PC-3 (cell line): ENCODE measurements around the gene BACH2. TPM values are rescaled to one million over a fixed set of nuclear protein-coding genes. Genes with fewer than 3 reads are reported as not detected.
A peak's percentile ranks its signal among the peaks of the same experiment; 100 is the strongest.

Source experiments
- ATAC-seq: fragments of 200-7000 bp; cut with Tn5 transposase; 2 replicates; pipeline ENCODE4 v1.9.1; 2020; ENCODE audit warnings: mild to moderate bottlenecking, moderate library complexity
- BruUV-seq: library from RNA; stranded (reverse); fragments of 400-500 nt; replicated peaks from 2 replicates; lab custom pipeline; 2021; lab: Mats Ljungman, UMichigan
- CTCF ChIA-PET: fragments of 300-600 bp; sonication (Branson Sonifier 250); formaldehyde crosslinking; loops from one replicate; lab custom pipeline; 2022; ENCODE audit warnings: antibody characterized with exemption; lab: Charles Lee
- POLR2A ChIA-PET: fragments of 300-600 bp; sonication (Branson Sonifier 250); formaldehyde crosslinking; loops from one replicate; lab custom pipeline; 2022; ENCODE audit warnings: antibody characterized with exemption; ENCODE audit not compliant: unreplicated experiment; lab: Charles Lee
- DNase-seq: peaks from one replicate; pipeline ENCODE4 v3.0.0-alpha.2; 2015
- H2AFZ ChIP-seq: fragments of 300-600 bp; sonication (generic); 2 replicates; pipeline ENCODE4 v1.6.0; 2016; ENCODE audit warnings: antibody characterized with exemption, low read length
- H3F3A ChIP-seq: fragments of 300-600 bp; sonication (generic); one replicate; pipeline ENCODE4 v1.6.0; 2017; ENCODE audit warnings: antibody characterized with exemption, low read length, control low read depth, mild to moderate bottlenecking; ENCODE audit not compliant: unreplicated experiment
- H3K27ac ChIP-seq: fragments of 300-600 bp; sonication (generic); 2 replicates; pipeline ENCODE4 v1.5.1; 2016; ENCODE audit warnings: mild to moderate bottlenecking, low read length
- H3K27me3 ChIP-seq: fragments of 300-600 bp; sonication (generic); 2 replicates; pipeline ENCODE4 v1.6.1; 2016; ENCODE audit warnings: low read length, mixed read lengths
- H3K36me3 ChIP-seq: fragments of 300-600 bp; sonication (generic); 2 replicates; pipeline ENCODE4 v1.6.1; 2016; ENCODE audit warnings: low read depth, mixed run types, low read length, mixed read lengths
- H3K4me1 ChIP-seq: fragments of 300-600 bp; sonication (generic); 2 replicates; pipeline ENCODE4 v1.5.1; 2016; ENCODE audit warnings: low read length; ENCODE audit not compliant: insufficient read depth
- H3K4me2 ChIP-seq: fragments of 300-600 bp; sonication (generic); 2 replicates; pipeline ENCODE4 v1.6.0; 2016; ENCODE audit warnings: low read length
- H3K4me3 ChIP-seq: fragments of 300-600 bp; sonication (generic); 2 replicates; pipeline ENCODE4 v1.5.1; 2016; ENCODE audit warnings: mild to moderate bottlenecking, low read length, mixed read lengths
- H3K79me2 ChIP-seq: fragments of 300-600 bp; sonication (generic); 2 replicates; pipeline ENCODE4 v1.6.1; 2017; ENCODE audit warnings: low read length, mixed read lengths
- H3K9ac ChIP-seq: fragments of 300-600 bp; sonication (generic); 2 replicates; pipeline ENCODE4 v1.6.0; 2016; ENCODE audit warnings: mild to moderate bottlenecking, low read length
- H3K9me2 ChIP-seq: fragments of 300-600 bp; sonication (generic); replicated peaks from 2 replicates; pipeline ENCODE4 v1.6.1; 2016; ENCODE audit warnings: mixed run types, low read length, mixed read lengths
- H3K9me3 ChIP-seq: fragments of 300-600 bp; sonication (generic); 2 replicates; pipeline ENCODE4 v1.6.1; 2016; ENCODE audit warnings: low read length, mixed read lengths
- H4K20me1 ChIP-seq: fragments of 300-600 bp; sonication (generic); 2 replicates; pipeline ENCODE4 v1.6.1; 2016; ENCODE audit warnings: low read length, mixed read lengths
- CTCF ChIP-seq: fragments of 300-600 bp; sonication (generic); conservative IDR thresholded peaks from 2 replicates; pipeline ENCODE4 v1.5.1; 2017; ENCODE audit warnings: antibody characterized with exemption, low read depth, mild to moderate bottlenecking, low read length
- EZH2 ChIP-seq: fragments of 300-600 bp; sonication (generic); IDR thresholded peaks from one replicate; pipeline ENCODE4 v1.6.1; 2017; ENCODE audit warnings: antibody characterized with exemption, mild to moderate bottlenecking, low read length; ENCODE audit not compliant: unreplicated experiment
- EZH2phosphoT487 ChIP-seq: fragments of 300-600 bp; sonication (generic); IDR thresholded peaks from 2 replicates; pipeline ENCODE4 v1.6.1; 2018; ENCODE audit warnings: mild to moderate bottlenecking, antibody characterized with exemption, low read length, borderline replicate concordance
- intact Hi-C: fragments of 100-400 bp; cut with micrococcal nuclease; formaldehyde crosslinking; loops from 2 replicates; pipeline ENCODE4 v1.9.0; 2023
- total RNA-seq: library from RNA; depleted of rRNA; stranded (reverse); fragments of >200 nt; gene quantifications from 2 replicates; pipeline ENCODE4 v1.2.3, GENCODE V29; 2014

BACH2 gene
- total RNA-seq, 1 experiment from 2014 or later = 7.0 TPM

DNA sequence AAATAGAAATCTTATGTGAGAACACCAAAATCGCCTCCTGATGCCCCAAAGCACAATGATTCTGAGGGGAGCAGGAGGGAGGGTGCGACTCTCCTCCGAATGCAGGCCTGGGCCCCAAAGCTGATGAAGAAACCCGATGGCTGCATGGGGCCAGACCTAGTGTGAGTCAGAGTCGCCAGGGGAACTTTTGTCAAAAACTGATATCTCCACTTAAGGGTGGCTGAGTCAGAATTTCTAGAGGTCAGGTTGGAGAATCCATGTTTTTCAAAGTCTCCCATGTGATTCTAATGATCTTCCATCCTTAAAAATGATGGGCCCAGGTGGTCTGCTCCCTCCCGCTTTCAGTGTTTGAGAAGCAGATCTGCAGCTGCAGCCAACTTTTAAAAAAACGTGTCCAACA lies 172.8 kb downstream of the BACH2 start:
- intact Hi-C loops = no loop called here
- H3F3A ChIP-seq = no peaks in the 10 kb centered on the region
- no peak for ATAC-seq

GRCh38 chr6:90121982-90122381 lies 174.7 kb downstream of the BACH2 start:
- no peaks in the 10 kb centered on the region for H3K79me2 ChIP-seq
- ATAC-seq (no peak), DNase-seq (peak; percentile 15)
- H3K36me3 ChIP-seq = no peaks in the 10 kb centered on the region
- H4K20me1 ChIP-seq = no peaks in the 10 kb centered on the region
- no peak overlapping the region for H3K27ac ChIP-seq
- H3K9me2 ChIP-seq = no peaks in the 10 kb centered on the region
- ChIA-PET POLR2A (interaction anchor here (0.6 kb wide), 1 partner anchor 299 kb away, joined by 4 read pairs; no protein-coding TSS in a partner anchor), CTCF (no interaction called here)
- intact Hi-C loops = no loop called here
- H3F3A ChIP-seq = no peaks in the 10 kb centered on the region
- no peaks in the 10 kb centered on the region for H3K9me3 ChIP-seq
- H3K4me3 ChIP-seq = no peak overlapping the region
- TF ChIP-seq CTCF (no peak), EZH2phosphoT487 (no peak), EZH2 (no peak)
- H3K4me1 ChIP-seq = no peaks in the 10 kb centered on the region
- H3K4me2 ChIP-seq = no peak overlapping the region
- no TSS peak for BruUV-seq
- no peak overlapping the region for H2AFZ ChIP-seq
- no peak overlapping the region for H3K9ac ChIP-seq
- H3K27me3 ChIP-seq = no peaks in the 10 kb centered on the region

More for the DNA sequence above, 172.8 kb downstream of the BACH2 start:
- Histone ChIP-seq H3K9me2 (no peaks in the 10 kb centered on the region), H3K4me1 (no peaks in the 10 kb centered on the region), H3K9me3 (no peaks in the 10 kb centered on the region), H3K36me3 (no peaks in the 10 kb centered on the region), H3K27me3 (no peaks in the 10 kb centered on the region), H3K79me2 (no peaks in the 10 kb centered on the region), H2AFZ (no peak overlapping the region), H3K4me2 (no peak overlapping the region), H4K20me1 (no peaks in the 10 kb centered on the region), H3K4me3 (no peak overlapping the region), H3K27ac (no peak overlapping the region), H3K9ac (no peak overlapping the region)
- BruUV-seq = no TSS peak
- ChIA-PET CTCF (no interaction called here), POLR2A (no interaction called here)
- no peak for TF ChIP-seq CTCF
- no peak for TF ChIP-seq EZH2phosphoT487
- no peak for TF ChIP-seq EZH2
- DNase-seq = no peak

- Histone ChIP-seq H3K27me3 (no peaks in the 10 kb centered on the region), H3K4me2 (no peak overlapping the region), H2AFZ (no peak overlapping the region), H3K79me2 (no peaks in the 10 kb centered on the region), H3F3A (no peaks in the 10 kb centered on the region), H3K36me3 (no peaks in the 10 kb centered on the region), H3K9me3 (no peaks in the 10 kb centered on the region), H3K4me1 (no peaks in the 10 kb centered on the region), H3K9me2 (no peaks in the 10 kb centered on the region), H3K9ac (no peak overlapping the region), H3K27ac (no peak overlapping the region), H3K4me3 (no peak overlapping the region), H4K20me1 (no peaks in the 10 kb centered on the region)
- POLR2A ChIA-PET = no interaction called here
- BruUV-seq = no TSS peak
- ATAC-seq (no peak), DNase-seq (no peak)
- no peak for TF ChIP-seq EZH2phosphoT487
- TF ChIP-seq CTCF = no peak
- TF ChIP-seq EZH2 = no peak
- CTCF ChIA-PET = no interaction called here
- intact Hi-C loops = no loop called here
These were observed 176.3 kb downstream of the BACH2 start for GRCh38 chr6:90120327-90120726.
